Purkinje cell (primary cell): ENCODE data around the gene RIPK4. TPM values are rescaled to one million over a fixed set of nuclear protein-coding genes. Genes with fewer than 3 reads are reported as not detected.

Experiments
- polyA plus RNA-seq: library from polyadenylated mRNA; unstranded; fragments of >200 nt; fragmentation: Nextera tagmentation; gene quantifications from 2 replicates; pipeline ENCODE4 v1.2.1, GENCODE V29; 2014

The RIPK4 gene
- polyA plus RNA-seq, result not detected in 2 replicates

DNA sequence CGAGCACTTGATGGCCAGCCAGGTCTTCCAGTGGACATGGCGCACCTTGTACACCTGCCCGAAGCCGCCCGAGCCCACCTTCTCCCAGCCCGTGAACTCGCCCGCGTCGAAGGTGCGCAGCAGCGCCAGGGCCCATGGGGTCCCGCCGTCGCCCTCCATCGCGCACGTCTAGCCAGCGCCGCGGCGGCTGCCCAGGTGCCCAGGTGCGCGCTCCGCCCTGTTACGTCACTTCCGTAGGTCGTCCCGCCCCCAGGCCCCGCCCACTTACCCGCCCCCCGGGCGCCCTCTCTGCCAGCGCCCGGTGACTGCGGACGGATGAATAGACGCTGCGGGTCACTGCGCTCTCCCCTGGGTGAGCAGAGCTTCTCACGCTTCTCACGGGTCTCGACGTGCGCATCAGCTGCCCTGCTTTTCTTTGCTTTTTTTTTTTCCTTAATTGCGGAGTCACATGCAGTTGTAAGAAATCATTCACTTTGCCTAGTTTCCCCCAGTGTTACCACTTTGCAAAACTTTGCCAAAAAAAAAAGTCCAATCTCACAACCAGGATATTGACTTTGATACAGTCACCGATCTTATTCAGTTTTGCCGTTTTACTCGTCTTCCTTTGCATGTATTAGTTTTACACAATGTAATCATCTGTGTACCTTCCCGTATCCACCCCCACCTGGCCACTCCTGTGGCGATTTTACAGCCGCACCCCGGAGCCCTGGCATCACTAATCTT is at the start of gene RIPK4:
TSS of gene RIPK4 (minus strand) at position 170 of the 723 bp plus-strand sequence. CDS start at position 159, 11 bp downstream.

Other genes starting within 250 kb of the RIPK4 start
- 0.34 and 0.63 TPM in 2 replicates for gene PRDM15, start 112.3 kb upstream of the RIPK4 start, polyA plus RNA-seq
- gene C2CD2, start 187.0 kb upstream of the RIPK4 start, polyA plus RNA-seq, result 2.6 TPM in 1 of 2 replicates, not detected in the other
- gene ZBTB21, start 243.3 kb upstream of the RIPK4 start, polyA plus RNA-seq, result 11.6 and 11.7 TPM in 2 replicates